Measurements from ENCODE around the gene COL16A1.

DNA sequence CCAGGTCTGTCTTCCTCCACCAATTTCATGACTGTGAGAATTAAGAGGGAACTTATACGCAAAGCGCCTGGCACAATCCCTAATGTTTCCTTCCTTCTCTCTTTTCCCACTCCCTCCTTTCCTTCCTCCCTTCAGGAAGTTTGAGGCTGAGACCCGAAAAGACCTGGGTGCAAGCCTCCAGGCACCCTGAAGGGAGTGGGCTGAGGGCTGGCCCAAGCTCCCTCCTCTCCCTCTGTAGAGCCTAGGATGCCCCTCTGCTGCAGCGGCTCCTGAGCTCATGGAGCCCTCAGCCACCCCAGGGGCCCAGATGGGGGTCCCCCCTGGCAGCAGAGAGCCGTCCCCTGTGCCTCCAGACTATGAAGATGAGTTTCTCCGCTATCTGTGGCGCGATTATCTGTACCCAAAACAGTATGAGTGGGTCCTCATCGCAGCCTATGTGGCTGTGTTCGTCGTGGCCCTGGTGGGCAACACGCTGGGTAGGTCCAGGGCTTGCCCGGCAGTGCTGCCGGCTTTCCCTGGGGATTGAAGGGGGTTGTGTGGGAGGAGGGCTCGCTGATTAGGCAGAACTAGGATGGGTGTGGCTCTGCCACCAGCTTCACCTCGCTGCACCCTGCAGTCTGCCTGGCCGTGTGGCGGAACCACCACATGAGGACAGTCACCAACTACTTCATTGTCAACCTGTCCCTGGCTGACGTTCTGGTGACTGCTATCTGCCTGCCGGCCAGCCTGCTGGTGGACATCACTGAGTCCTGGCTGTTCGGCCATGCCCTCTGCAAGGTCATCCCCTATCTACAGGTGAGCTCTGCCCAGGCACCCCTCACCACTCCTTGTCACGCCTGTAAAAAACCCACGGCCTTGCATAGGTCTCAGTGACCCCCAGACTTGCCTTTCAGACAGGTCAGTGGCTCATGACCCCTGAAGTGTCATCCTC is 84.6 kb downstream of the COL16A1 start:
- TF ChIP-seq BHLHE40 (IDR thresholded peaks at IDR 0.05; ENCODE audit: low read depth, low read length) (no peak), CEBPB (IDR thresholded peaks at IDR 0.05; ENCODE audit: low read depth, low read length) (no peak), MAFK (IDR thresholded peaks at IDR 0.05; ENCODE audit: low read depth, low read length) (no peak)
- TF ChIP-seq, protein P1, sequence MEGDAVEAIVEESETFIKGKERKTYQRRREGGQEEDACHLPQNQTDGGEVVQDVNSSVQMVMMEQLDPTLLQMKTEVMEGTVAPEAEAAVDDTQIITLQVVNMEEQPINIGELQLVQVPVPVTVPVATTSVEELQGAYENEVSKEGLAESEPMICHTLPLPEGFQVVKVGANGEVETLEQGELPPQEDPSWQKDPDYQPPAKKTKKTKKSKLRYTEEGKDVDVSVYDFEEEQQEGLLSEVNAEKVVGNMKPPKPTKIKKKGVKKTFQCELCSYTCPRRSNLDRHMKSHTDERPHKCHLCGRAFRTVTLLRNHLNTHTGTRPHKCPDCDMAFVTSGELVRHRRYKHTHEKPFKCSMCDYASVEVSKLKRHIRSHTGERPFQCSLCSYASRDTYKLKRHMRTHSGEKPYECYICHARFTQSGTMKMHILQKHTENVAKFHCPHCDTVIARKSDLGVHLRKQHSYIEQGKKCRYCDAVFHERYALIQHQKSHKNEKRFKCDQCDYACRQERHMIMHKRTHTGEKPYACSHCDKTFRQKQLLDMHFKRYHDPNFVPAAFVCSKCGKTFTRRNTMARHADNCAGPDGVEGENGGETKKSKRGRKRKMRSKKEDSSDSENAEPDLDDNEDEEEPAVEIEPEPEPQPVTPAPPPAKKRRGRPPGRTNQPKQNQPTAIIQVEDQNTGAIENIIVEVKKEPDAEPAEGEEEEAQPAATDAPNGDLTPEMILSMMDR (conservative IDR thresholded peaks at IDR 0.05; ENCODE audit: low read depth, low read length) = no peak

Measured in IMR-90 (cell line).